H1 (cell line): Measurements from ENCODE around the gene FOXM1. TPM values are rescaled to one million over a fixed set of nuclear protein-coding genes. Genes with fewer than 3 reads are reported as not detected.

Source experiments
- CTCF ChIA-PET: fragments of 300-600 bp; sonication (Branson Sonifier 250); formaldehyde crosslinking; loops from one replicate; lab custom pipeline; 2021; ENCODE audit not compliant: partially characterized antibody; lab: Charles Lee
- POLR2A ChIA-PET: fragments of 300-600 bp; sonication (Branson Sonifier 250); formaldehyde crosslinking; loops from one replicate; lab custom pipeline; 2021; ENCODE audit warnings: inconsistent platforms; ENCODE audit not compliant: partially characterized antibody; lab: Charles Lee
- DNase-seq, 2 experiments: peaks; one replicate each; pipeline versions ENCODE4 v3.0.0 to v3.0.0-alpha.2; 2010 to 2022; ENCODE audit warnings: low spot score in 2 of 2, low read depth in 1 of 2, mixed read lengths in 1 of 2
- FAIRE-seq: peaks from 2 replicates; lab custom pipeline; 2011; peaks lifted over from hg19 to GRCh38; lab: Jason Lieb, UNC
- H2AFZ ChIP-seq: 2 replicates; pipeline ENCODE4 v1.8.1; 2012; ENCODE audit warnings: low read length, inconsistent platforms
- H2AK5ac ChIP-seq: 2 replicates; pipeline ENCODE4 v1.6.1; 2013; ENCODE audit warnings: low read depth, low read length
- H2BK120ac ChIP-seq: replicated peaks from 2 replicates; pipeline ENCODE3; 2013; ENCODE audit warnings: low read depth, low read length, inconsistent platforms
- H2BK12ac ChIP-seq: 2 replicates; pipeline ENCODE4 v1.6.1; 2013; ENCODE audit warnings: low read depth, low read length
- H2BK15ac ChIP-seq: 2 replicates; pipeline ENCODE4 v1.6.1; 2013; ENCODE audit warnings: low read length
- H2BK20ac ChIP-seq: 2 replicates; pipeline ENCODE4 v1.6.1; 2013; ENCODE audit warnings: low read length
- H2BK5ac ChIP-seq: 2 replicates; pipeline ENCODE4 v1.6.1; 2013; ENCODE audit warnings: low read depth, low read length
- H3K14ac ChIP-seq: 2 replicates; pipeline ENCODE4 v1.6.1; 2013; ENCODE audit warnings: inconsistent platforms; ENCODE audit not compliant: insufficient read length
- H3K18ac ChIP-seq: 2 replicates; pipeline ENCODE4 v1.6.1; 2013; ENCODE audit warnings: low read length; ENCODE audit errors: extremely low read depth
- H3K23ac ChIP-seq: 2 replicates; pipeline ENCODE4 v1.6.1; 2013; ENCODE audit warnings: inconsistent platforms; ENCODE audit not compliant: insufficient read length
- H3K23me2 ChIP-seq: 2 replicates; pipeline ENCODE4 v1.6.1; 2013; ENCODE audit warnings: low read depth, low read length
- H3K27ac ChIP-seq: 2 replicates; pipeline ENCODE4 v1.6.1; 2011; ENCODE audit warnings: low read depth, low read length, inconsistent platforms
- H3K27me3 ChIP-seq, 4 experiments: replicated peaks in 1 of 4; 1 replicate in 1 of 4; 2 replicates in 3 of 4; pipeline versions ENCODE4 v1.6.1 to v1.8.1; 2011 to 2013; ENCODE audit warnings: low read length in 3 of 4, mild to moderate bottlenecking in 3 of 4, inconsistent platforms in 2 of 4, mixed read lengths in 2 of 4, moderate library complexity in 1 of 4; ENCODE audit not compliant: control insufficient read depth in 3 of 4, insufficient read depth in 3 of 4; ENCODE audit errors: extremely low read depth in 1 of 4
- H3K36me3 ChIP-seq, 4 experiments: 2 replicates each; pipeline versions ENCODE4 v1.6.1 to v1.8.1; 2011 to 2013; ENCODE audit warnings: mild to moderate bottlenecking in 4 of 4, low read length in 3 of 4, moderate library complexity in 2 of 4, control low read depth in 1 of 4, inconsistent platforms in 1 of 4; ENCODE audit not compliant: insufficient read depth in 4 of 4, control insufficient read depth in 2 of 4
- H3K4ac ChIP-seq: replicated peaks from 2 replicates; pipeline ENCODE3; 2013; ENCODE audit warnings: low read length, low read depth, mixed read lengths, inconsistent platforms; ENCODE audit not compliant: insufficient read length
- H3K4me1 ChIP-seq, 4 experiments: replicated peaks in 1 of 4; 1 replicate in 1 of 4; 2 replicates in 3 of 4; pipeline versions ENCODE4 v1.6.1 to v1.8.1; 2011 to 2013; ENCODE audit warnings: low read length in 3 of 4, inconsistent platforms in 2 of 4, mixed read lengths in 1 of 4; ENCODE audit not compliant: insufficient read depth in 4 of 4, control insufficient read depth in 3 of 4
- H3K4me2 ChIP-seq, 2 experiments: 2 replicates each; pipeline versions ENCODE4 v1.6.1 to v1.8.1; 2011 to 2013; ENCODE audit warnings: low read depth in 2 of 2, low read length in 2 of 2, control low read depth in 1 of 2, inconsistent platforms in 1 of 2, mild to moderate bottlenecking in 1 of 2; ENCODE audit not compliant: insufficient read depth in 1 of 2
- H3K4me3 ChIP-seq, 4 experiments: fragments of 200-600, 300-600 bp in 1 of 4; sonication (generic), shearing (Covaris generic), sonication (Bioruptor Twin) in 1 of 4; 2 replicates each; pipeline versions ENCODE4 v1.5.1 to v1.8.1; 2011 to 2016; ENCODE audit warnings: low read length in 4 of 4, low read depth in 3 of 4, control low read depth in 2 of 4, inconsistent platforms in 2 of 4, mild to moderate bottlenecking in 2 of 4, mixed read lengths in 1 of 4, moderate library complexity in 1 of 4; ENCODE audit not compliant: insufficient read depth in 2 of 4; ENCODE audit errors: extremely low read depth in 1 of 4
- H3K56ac ChIP-seq: replicated peaks from 2 replicates; pipeline ENCODE3; 2013; ENCODE audit warnings: low read depth, mild to moderate bottlenecking, mixed read lengths, low read length, inconsistent platforms; ENCODE audit not compliant: insufficient read length
- H3K79me1 ChIP-seq: 2 replicates; pipeline ENCODE4 v1.6.1; 2013; ENCODE audit warnings: low read depth, low read length, control low read depth
- H3K79me2 ChIP-seq, 2 experiments: 2 replicates each; pipeline versions ENCODE4 v1.6.1 to v1.8.1; 2012 to 2013; ENCODE audit warnings: low read length in 2 of 2, mild to moderate bottlenecking in 2 of 2, inconsistent platforms in 1 of 2; ENCODE audit not compliant: insufficient read depth in 2 of 2, control insufficient read depth in 1 of 2
- H3K9ac ChIP-seq, 4 experiments: replicated peaks in 1 of 4; 1 replicate in 1 of 4; 2 replicates in 3 of 4; pipeline versions ENCODE4 v1.6.1 to v1.8.1; 2011 to 2013; ENCODE audit warnings: low read depth in 3 of 4, low read length in 3 of 4, control low read depth in 2 of 4, mild to moderate bottlenecking in 2 of 4, moderate library complexity in 2 of 4, inconsistent platforms in 1 of 4; ENCODE audit errors: extremely low read depth in 1 of 4
- H3K9me3 ChIP-seq, 2 experiments: 2 replicates each; pipeline versions ENCODE4 v1.6.1 to v1.8.1; 2012 to 2013; ENCODE audit warnings: mild to moderate bottlenecking in 2 of 2, moderate library complexity in 2 of 2, control low read depth in 1 of 2, inconsistent platforms in 1 of 2, low read depth in 1 of 2, low read length in 1 of 2, mixed read lengths in 1 of 2; ENCODE audit not compliant: insufficient read depth in 2 of 2
- H4K20me1 ChIP-seq, 2 experiments: replicated peaks in 1 of 2; 2 replicates each; pipeline versions ENCODE3 to v1.8.1; 2011 to 2013; ENCODE audit warnings: inconsistent platforms in 2 of 2, low read length in 2 of 2, mild to moderate bottlenecking in 1 of 2; ENCODE audit not compliant: insufficient read depth in 2 of 2, control insufficient read depth in 1 of 2
- H4K5ac ChIP-seq: 2 replicates; pipeline ENCODE4 v1.6.1; 2013; ENCODE audit warnings: low read length, low read depth, mixed read lengths, inconsistent platforms; ENCODE audit not compliant: insufficient read length
- H4K8ac ChIP-seq: 2 replicates; pipeline ENCODE4 v1.8.0; 2013; ENCODE audit warnings: mild to moderate bottlenecking, moderate library complexity, low read length, inconsistent platforms; ENCODE audit not compliant: insufficient read depth; ENCODE audit errors: extremely low read depth
- H4K91ac ChIP-seq: replicated peaks from 2 replicates; pipeline ENCODE3; 2013; ENCODE audit warnings: low read length, mixed read lengths, inconsistent platforms; ENCODE audit not compliant: insufficient read length
- EZH2 ChIP-seq: fragments of 200-600 bp; sonication (generic); IDR thresholded peaks from 2 replicates; pipeline ENCODE4 v1.7.1; 2012; ENCODE audit warnings: low read depth, mild to moderate bottlenecking, moderate library complexity, low read length, inconsistent platforms; ENCODE audit not compliant: severe bottlenecking
- GABPA ChIP-seq: IDR thresholded peaks from 2 replicates; pipeline ENCODE4 v1.6.1; 2011; ENCODE audit warnings: mild to moderate bottlenecking, low read length, moderate library complexity, borderline replicate concordance; ENCODE audit not compliant: insufficient read depth
- RAD21 ChIP-seq, 2 experiments: IDR thresholded peaks in 1 of 2; conservative IDR thresholded peaks in 1 of 2; 2 replicates each; pipeline ENCODE4 v1.6.1; 2011; ENCODE audit warnings: low read depth in 2 of 2, low read length in 2 of 2, improper control_type of control experiment in 1 of 2, inconsistent platforms in 1 of 2, mild to moderate bottlenecking in 1 of 2, moderate library complexity in 1 of 2
- USF2 ChIP-seq: IDR thresholded peaks from 2 replicates; pipeline ENCODE4 v1.6.1; 2011; ENCODE audit warnings: low read length, improper control_type of control experiment
- WGBS, 2 experiments: shearing (Covaris generic) in 1 of 2; methylation state at CpG; one replicate each; pipeline versions ENCODE4 v1.1.6 to v1.1.7; 2013 to 2015; ENCODE audit warnings: low lambda C conversion rate in 2 of 2, mixed read lengths in 2 of 2, inconsistent platforms in 1 of 2, low coverage in 1 of 2, missing lambda C conversion rate in 1 of 2; ENCODE audit not compliant: insufficient replicate concordance in 2 of 2, insufficient coverage in 1 of 2, insufficient read length in 1 of 2; ENCODE audit errors: extremely low coverage in 1 of 2, missing lambda C conversion rate in 1 of 2; 5-methylcytosine and 5-hydroxymethylcytosine counted together
- polyA plus RNA-seq, 7 experiments: library from polyadenylated mRNA; depleted of rRNA in 3 of 7; stranded (reverse) in 5 of 7; unstranded in 2 of 7; fragments of >200 nt in 5 of 7; fragments of 200-250 nt in 2 of 7; gene quantifications; 1 replicate in 5 of 7; 2 replicates in 1 of 7; 4 replicates in 1 of 7; pipeline versions ENCODE4 v1.2.1 to v1.2.3, GENCODE V29; 2011 to 2013; ENCODE audit warnings: missing spikeins in 2 of 7, mixed read lengths in 2 of 7
- total RNA-seq: library from RNA; stranded (reverse); fragmentation: NEBNext Ultra II Directional; extraction: Animal tissue kit (Norgen Biotek cat#: 25700); gene quantifications from 2 replicates; pipeline ENCODE4 v1.2.1, GENCODE V29; 2021

FOXM1 gene
- total and polyA plus RNA-seq, 2 of the 8 experiments (the other 6 are each of a cell fraction or from before 2014, with no cell fraction given), result 58.1 to 121 TPM

GRCh38 chr12:2855546-2855945, 21.4 kb downstream of the FOXM1 start:
- no peak overlapping the region for H4K5ac ChIP-seq
- no peaks in the 10 kb centered on the region for H3K23me2 ChIP-seq
- H3K9ac ChIP-seq, result no peak overlapping the region
- no peaks in the 10 kb centered on the region for H3K79me1 ChIP-seq
- no peak overlapping the region for H4K91ac ChIP-seq
- H3K14ac ChIP-seq, result no peak overlapping the region
- no peaks in the 10 kb centered on the region for H3K79me2 ChIP-seq
- H3K56ac ChIP-seq, result no peak overlapping the region
- no peak for FAIRE-seq
- no peak overlapping the region for H3K4me3 ChIP-seq
- ChIA-PET POLR2A (interaction anchor here (0.8 to 3.7 kb wide), 8 partner anchors 8 to 106 kb away, joined by 3 to 12 read pairs (median 4); partner anchors contain the start of gene TULP3), CTCF (interaction anchor here (1.2 to 6.5 kb wide), 7 partner anchors 9 to 172 kb away, joined by 4 to 84 read pairs (median 6); partner anchors contain the start of gene NRIP2)
- H3K4ac ChIP-seq, result no peak overlapping the region
- H3K18ac ChIP-seq, result no peak overlapping the region
- H4K20me1 ChIP-seq, result peaks cover 3 to 5% of the 10 kb centered on the region in 2 experiments
- no peak overlapping the region for H3K23ac ChIP-seq
- H2BK120ac ChIP-seq, result no peak overlapping the region
- H3K27me3 ChIP-seq, result no peaks in the 10 kb centered on the region
- WGBS, 2 experiments, result 96% methylated on average over 7 of the region's 7 CpGs; no CpG with 5 or more reads in 1 of the 2 experiments
- no peak overlapping the region for H2AK5ac ChIP-seq
- no peak overlapping the region for H3K4me2 ChIP-seq
- no peak for DNase-seq
- H3K36me3 ChIP-seq, result peaks cover 0 to 19% (median 12%) of the 10 kb centered on the region in 4 experiments; a peak in 4 of 8 replicates
- H3K4me1 ChIP-seq, result peaks cover 0 to 6% (median under 1%) of the 10 kb centered on the region in 4 experiments; a peak in 4 of 7 replicates
- H2BK15ac ChIP-seq, result no peak overlapping the region
- H3K27ac ChIP-seq, result no peak overlapping the region
- H3K9me3 ChIP-seq, result no peaks in the 10 kb centered on the region
- no peak overlapping the region for H4K8ac ChIP-seq
- no peak overlapping the region for H2AFZ ChIP-seq
- no peak overlapping the region for H2BK20ac ChIP-seq
- H2BK12ac ChIP-seq, result no peak overlapping the region
- TF ChIP-seq EZH2 (no peak), USF2 (no peak), GABPA (no peak), RAD21 (IDR thresholded peaks at IDR 0.05 in 1 of 2, conservative IDR thresholded peaks at IDR 0.05 in 1 of 2; ENCODE audit: low read depth in 2 of 2, low read length in 2 of 2) (no peak)
- H2BK5ac ChIP-seq, result no peak overlapping the region
